ENCODE results near the gene CRISP3. TPM values are rescaled to one million over a fixed set of nuclear protein-coding genes. Genes with fewer than 3 reads are reported as not detected.

The CRISP3 gene
- total RNA-seq, 4 donors from 2014 or later = 5.1 to 22.7 (median 12.0) TPM

DNA sequence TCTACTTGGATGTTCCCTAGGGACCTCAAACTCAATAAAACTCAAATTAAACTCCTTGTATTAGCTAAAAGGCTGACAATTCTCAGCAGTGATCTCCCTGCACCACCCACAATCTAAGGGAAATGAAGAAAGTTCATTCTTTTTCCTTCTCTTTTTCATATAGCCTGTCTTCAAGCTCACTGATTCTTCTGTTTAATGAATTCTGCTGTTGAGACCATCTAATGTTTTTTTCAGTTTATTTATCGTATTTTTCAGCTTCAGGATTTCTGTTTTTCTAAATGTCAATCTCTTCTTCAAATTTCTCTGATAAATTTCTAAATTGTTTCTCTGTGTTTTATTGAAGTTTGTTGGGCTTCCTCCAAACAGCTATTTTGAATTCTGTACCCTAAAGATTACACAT, 50.7 kb downstream of the CRISP3 start:
- H3K4me1 ChIP-seq = no peaks in the 10 kb centered on the region
- H3K4me3 ChIP-seq = no peak overlapping the region
- no peaks in the 10 kb centered on the region for H3K27me3 ChIP-seq
- no peaks in the 10 kb centered on the region for H3K36me3 ChIP-seq
- DNase-seq (ENCODE audit: low spot score in 2 of 2) = no peak
- TF ChIP-seq EP300 (IDR thresholded peaks at IDR 0.05) = no peak
- TF ChIP-seq, protein P1, sequence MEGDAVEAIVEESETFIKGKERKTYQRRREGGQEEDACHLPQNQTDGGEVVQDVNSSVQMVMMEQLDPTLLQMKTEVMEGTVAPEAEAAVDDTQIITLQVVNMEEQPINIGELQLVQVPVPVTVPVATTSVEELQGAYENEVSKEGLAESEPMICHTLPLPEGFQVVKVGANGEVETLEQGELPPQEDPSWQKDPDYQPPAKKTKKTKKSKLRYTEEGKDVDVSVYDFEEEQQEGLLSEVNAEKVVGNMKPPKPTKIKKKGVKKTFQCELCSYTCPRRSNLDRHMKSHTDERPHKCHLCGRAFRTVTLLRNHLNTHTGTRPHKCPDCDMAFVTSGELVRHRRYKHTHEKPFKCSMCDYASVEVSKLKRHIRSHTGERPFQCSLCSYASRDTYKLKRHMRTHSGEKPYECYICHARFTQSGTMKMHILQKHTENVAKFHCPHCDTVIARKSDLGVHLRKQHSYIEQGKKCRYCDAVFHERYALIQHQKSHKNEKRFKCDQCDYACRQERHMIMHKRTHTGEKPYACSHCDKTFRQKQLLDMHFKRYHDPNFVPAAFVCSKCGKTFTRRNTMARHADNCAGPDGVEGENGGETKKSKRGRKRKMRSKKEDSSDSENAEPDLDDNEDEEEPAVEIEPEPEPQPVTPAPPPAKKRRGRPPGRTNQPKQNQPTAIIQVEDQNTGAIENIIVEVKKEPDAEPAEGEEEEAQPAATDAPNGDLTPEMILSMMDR (IDR thresholded peaks at IDR 0.05) = no peak
- no peak for TF ChIP-seq POLR2A (IDR thresholded peaks at IDR 0.05)
- TF ChIP-seq POLR2AphosphoS5 (IDR thresholded peaks at IDR 0.05) = no peak
- no peaks in the 10 kb centered on the region for H3K9me3 ChIP-seq
- no peak overlapping the region for H3K27ac ChIP-seq
- WGBS = 73% methylated on average over 1 of the region's 1 CpG

DNA sequence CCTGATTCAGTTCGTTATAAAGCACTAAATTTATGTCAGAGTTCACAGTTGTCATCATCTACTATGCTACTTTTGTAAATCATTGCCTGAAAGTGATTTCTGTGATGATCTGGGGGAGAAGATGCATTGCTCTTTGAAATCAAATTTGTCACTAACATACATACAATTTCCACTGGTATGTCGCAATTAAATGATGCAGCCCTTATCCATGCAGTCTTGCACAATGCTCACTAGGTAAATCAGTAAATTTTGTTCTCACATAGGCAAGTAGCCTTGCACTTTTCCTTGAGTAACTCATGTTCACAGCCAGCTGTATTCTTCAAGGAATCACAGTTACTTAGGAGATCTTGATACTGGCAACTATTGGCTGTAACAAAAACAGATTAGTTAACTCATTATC, 51.7 kb downstream of the CRISP3 start:
- no peak for DNase-seq (ENCODE audit: low spot score in 2 of 2)
- TF ChIP-seq POLR2A (IDR thresholded peaks at IDR 0.05) (no peak), EP300 (IDR thresholded peaks at IDR 0.05) (no peak), POLR2AphosphoS5 (IDR thresholded peaks at IDR 0.05) (no peak)
- TF ChIP-seq, protein P1 (IDR thresholded peaks at IDR 0.05) = no peak
- no peaks in the 10 kb centered on the region for H3K4me1 ChIP-seq
- H3K27me3 ChIP-seq = no peaks in the 10 kb centered on the region
- WGBS = 77% methylated on average over 2 of the region's 2 CpGs
- no peaks in the 10 kb centered on the region for H3K36me3 ChIP-seq
- no peak overlapping the region for H3K4me3 ChIP-seq
- no peaks in the 10 kb centered on the region for H3K9me3 ChIP-seq
- H3K27ac ChIP-seq = no peak overlapping the region

Other genes with a start within 250 kb of the CRISP3 start
- not detected for gene GLYATL3, start 244.5 kb downstream of the CRISP3 start, total RNA-seq
- 10 to 100 TPM in 1 of 4 donors, 1 to 10 TPM in 3; 8.2 to 49.7 (median 9.3) TPM for gene C6orf141, start 193.7 kb downstream of the CRISP3 start, total RNA-seq
- gene RHAG, start 107.5 kb downstream of the CRISP3 start, total RNA-seq = under 1 TPM in 1 of 4 donors, not detected in 3; 0.89 TPM
- gene CRISP2, start 30.8 kb downstream of the CRISP3 start, total RNA-seq = under 1 TPM in 1 of 4 donors, not detected in 3; 0.59 TPM
- not detected for gene PGK2, start 42.9 kb upstream of the CRISP3 start, total RNA-seq
- gene CRISP1, start 122.1 kb upstream of the CRISP3 start, total RNA-seq = not detected
- not detected for gene DEFB114, start 219.8 kb upstream of the CRISP3 start, total RNA-seq
- gene DEFB113, start 225.2 kb upstream of the CRISP3 start, total RNA-seq = not detected